Measurements from ENCODE around the gene ZC3H18. TPM values are rescaled to one million over a fixed set of nuclear protein-coding genes. Genes with fewer than 3 reads are reported as not detected.

The ZC3H18 gene
- total RNA-seq, 1 experiment from 2014 or later: 76.4 TPM

- intact Hi-C loops (cut with micrococcal nuclease; ENCODE audit: unreplicated experiment): no loop called here
- no peaks in the 10 kb centered on the region for H3K79me2 ChIP-seq (ENCODE audit: low read depth)
- no peaks in the 10 kb centered on the region for H3K36me3 ChIP-seq (ENCODE audit: low read depth)
- H3K27ac ChIP-seq: no peak overlapping the region
- DNase-seq: no peak
- H3F3A ChIP-seq (ENCODE audit: insufficient read depth, low read depth): no peaks in the 10 kb centered on the region
- H3K4me2 ChIP-seq: no peak overlapping the region
- TF ChIP-seq EZH2 (IDR thresholded peaks at IDR 0.05; ENCODE audit: low read depth): no peak
- TF ChIP-seq CTCF (conservative IDR thresholded peaks at IDR 0.05): no peak
- H3K9me2 ChIP-seq (ENCODE audit: insufficient read depth): no peaks in the 10 kb centered on the region
- CTCF ChIA-PET: no interaction called here
- no peak overlapping the region for H3K4me3 ChIP-seq
- POLR2A ChIA-PET (ENCODE audit: unreplicated experiment): no interaction called here
- no peaks in the 10 kb centered on the region for H3K4me1 ChIP-seq (replicated peaks; ENCODE audit: insufficient read depth)
- no TSS peak for BruUV-seq (replicated peaks)
- no peaks in the 10 kb centered on the region for H4K20me1 ChIP-seq (ENCODE audit: insufficient read depth)
- peaks cover 15% of the 10 kb centered on the region; the same call in 1 of the 2 replicates for H3K9me3 ChIP-seq (ENCODE audit: insufficient read depth, low read depth)
- peaks cover 74% of the 10 kb centered on the region for H3K27me3 ChIP-seq (ENCODE audit: insufficient read depth, low read depth)
- no peak overlapping the region for H2AFZ ChIP-seq
Observed at GRCh38 chr16:88541831-88542616, 28.2 kb upstream of the ZC3H18 start.

- H3K4me3 ChIP-seq: no peak overlapping the region
- H3K27me3 ChIP-seq (ENCODE audit: insufficient read depth, low read depth): peaks cover 80% of the 10 kb centered on the region
Observed at GRCh38 chr16:88543230-88543813, 26.9 kb upstream of the ZC3H18 start.

GRCh38 chr16:88545781-88546180 is 24.4 kb upstream of the ZC3H18 start:
- TF ChIP-seq CTCF (conservative IDR thresholded peaks at IDR 0.05) (no peak), EZH2 (IDR thresholded peaks at IDR 0.05; ENCODE audit: low read depth) (no peak)
- peaks cover 74% of the 10 kb centered on the region for H3K27me3 ChIP-seq (ENCODE audit: insufficient read depth, low read depth)
- BruUV-seq (replicated peaks): no TSS peak
- H3K4me1 ChIP-seq (replicated peaks; ENCODE audit: insufficient read depth): no peaks in the 10 kb centered on the region
- no peaks in the 10 kb centered on the region for H4K20me1 ChIP-seq (ENCODE audit: insufficient read depth)
- no peak overlapping the region for H2AFZ ChIP-seq
- intact Hi-C loops (cut with micrococcal nuclease; ENCODE audit: unreplicated experiment): no loop called here
- no peak for DNase-seq
- no peaks in the 10 kb centered on the region; the same call in 1 of the 2 replicates for H3F3A ChIP-seq (ENCODE audit: insufficient read depth, low read depth)
- H3K4me3 ChIP-seq: no peak overlapping the region
- no peaks in the 10 kb centered on the region for H3K36me3 ChIP-seq (ENCODE audit: low read depth)
- no peak overlapping the region for H3K4me2 ChIP-seq
- CTCF ChIA-PET: no interaction called here
- POLR2A ChIA-PET (ENCODE audit: unreplicated experiment): no interaction called here
- no peaks in the 10 kb centered on the region for H3K79me2 ChIP-seq (ENCODE audit: low read depth)
- no peak overlapping the region for H3K27ac ChIP-seq
- peaks cover 15% of the 10 kb centered on the region; the same call in 1 of the 2 replicates for H3K9me3 ChIP-seq (ENCODE audit: insufficient read depth, low read depth)
- H3K9me2 ChIP-seq (ENCODE audit: insufficient read depth): no peaks in the 10 kb centered on the region

More at GRCh38 chr16:88543230-88543813, 26.9 kb upstream of the ZC3H18 start:
- TF ChIP-seq EZH2 (IDR thresholded peaks at IDR 0.05; ENCODE audit: low read depth) (no peak), CTCF (conservative IDR thresholded peaks at IDR 0.05) (no peak)
- H3K9me2 ChIP-seq (ENCODE audit: insufficient read depth): no peaks in the 10 kb centered on the region
- no peaks in the 10 kb centered on the region for H4K20me1 ChIP-seq (ENCODE audit: insufficient read depth)
- H3K9me3 ChIP-seq (ENCODE audit: insufficient read depth, low read depth): peaks cover 15% of the 10 kb centered on the region; the same call in 1 of the 2 replicates
- H3F3A ChIP-seq (ENCODE audit: insufficient read depth, low read depth): no peaks in the 10 kb centered on the region; the same call in 1 of the 2 replicates
- ChIA-PET CTCF (no interaction called here), POLR2A (ENCODE audit: unreplicated experiment) (no interaction called here)
- H3K4me1 ChIP-seq (replicated peaks; ENCODE audit: insufficient read depth): no peaks in the 10 kb centered on the region
- intact Hi-C loops (cut with micrococcal nuclease; ENCODE audit: unreplicated experiment): no loop called here
- no peak overlapping the region for H2AFZ ChIP-seq
- no peak overlapping the region for H3K27ac ChIP-seq
- H3K79me2 ChIP-seq (ENCODE audit: low read depth): no peaks in the 10 kb centered on the region
- BruUV-seq (replicated peaks): no TSS peak
- no peak for DNase-seq
- H3K36me3 ChIP-seq (ENCODE audit: low read depth): no peaks in the 10 kb centered on the region
- no peak overlapping the region for H3K4me2 ChIP-seq
